Upper lobe of right lung (tissue), 1 donor: ENCODE measurements around the gene PRDM16. TPM values are rescaled to one million over a fixed set of nuclear protein-coding genes. Genes with fewer than 3 reads are reported as not detected.

Source experiments
- ATAC-seq: fragments of 200-7000 bp; cut with Tn5 transposase; one replicate; pipeline ENCODE4 v1.9.1; 2020; ENCODE audit warnings: mild to moderate bottlenecking, moderate library complexity
- DNase-seq: peaks from one replicate; pipeline ENCODE4 v3.0.0-alpha.2; 2020
- H3K27ac ChIP-seq: fragments of 200-600 bp; one replicate; pipeline ENCODE4 v1.8.0; 2022
- H3K27me3 ChIP-seq: fragments of 200-600 bp; one replicate; pipeline ENCODE4 v1.8.0; 2022; ENCODE audit warnings: mild to moderate bottlenecking
- H3K36me3 ChIP-seq: fragments of 200-600 bp; one replicate; pipeline ENCODE4 v1.8.0; 2022
- H3K4me1 ChIP-seq: fragments of 200-600 bp; one replicate; pipeline ENCODE4 v1.8.0; 2022
- H3K4me3 ChIP-seq: fragments of 200-600 bp; one replicate; pipeline ENCODE4 v1.8.0; 2022; ENCODE audit warnings: mild to moderate bottlenecking
- H3K9me3 ChIP-seq: fragments of 200-600 bp; one replicate; pipeline ENCODE4 v1.8.0; 2022
- intact Hi-C: fragments of 100-400 bp; cut with DNase I; formaldehyde crosslinking; loops from one replicate; pipeline ENCODE4 v1.11.0; 2022
- total RNA-seq: library from RNA; stranded (reverse); fragmentation: NEBNext Ultra II Directional; extraction: Animal tissue kit (Norgen Biotek cat#: 25700); gene quantifications from one replicate; pipeline ENCODE4 v1.2.1, GENCODE V29; 2021
- TF ChIP-seq, protein P1 (sequence below): fragments of 200-600 bp; IDR thresholded peaks from one replicate; pipeline ENCODE4 v1.8.0; 2022; ENCODE audit warnings: antibody characterized with exemption
- donor health status: DM: no; HTN: yes; CAD: no; lungs with severe emphysema.

Gene PRDM16
- total RNA-seq, 1 donor from 2014 or later, result 21.0 TPM

DNA sequence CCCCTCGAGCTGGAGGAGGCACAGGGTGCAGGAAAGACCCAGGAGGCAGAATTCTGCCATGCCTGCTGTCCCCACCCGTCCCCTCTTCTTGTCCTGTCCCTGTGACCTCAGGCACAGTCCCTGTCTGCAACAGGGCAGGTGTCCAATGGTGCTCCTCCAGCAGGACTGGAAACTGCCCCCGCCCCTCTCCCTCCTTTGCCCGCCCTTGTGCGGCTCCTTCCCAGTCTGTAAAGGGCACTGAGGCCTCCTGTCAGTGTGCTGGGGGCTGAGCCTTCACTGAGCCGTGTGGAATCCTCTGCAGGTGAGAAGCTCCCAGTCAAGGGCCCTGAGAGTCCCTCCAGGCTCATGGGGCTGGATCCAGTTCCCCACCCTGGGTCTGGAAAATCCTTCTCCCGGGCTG, 28.9 kb downstream of the PRDM16 start:
- Histone ChIP-seq H3K36me3 (no peaks in the 10 kb centered on the region), H3K9me3 (no peaks in the 10 kb centered on the region), H3K27me3 (peaks cover 7% of the 10 kb centered on the region), H3K4me1 (no peaks in the 10 kb centered on the region), H3K27ac (no peak overlapping the region), H3K4me3 (no peak overlapping the region)
- intact Hi-C loops, result no loop called here
- DNase-seq, result no peak
- TF ChIP-seq, protein P1, sequence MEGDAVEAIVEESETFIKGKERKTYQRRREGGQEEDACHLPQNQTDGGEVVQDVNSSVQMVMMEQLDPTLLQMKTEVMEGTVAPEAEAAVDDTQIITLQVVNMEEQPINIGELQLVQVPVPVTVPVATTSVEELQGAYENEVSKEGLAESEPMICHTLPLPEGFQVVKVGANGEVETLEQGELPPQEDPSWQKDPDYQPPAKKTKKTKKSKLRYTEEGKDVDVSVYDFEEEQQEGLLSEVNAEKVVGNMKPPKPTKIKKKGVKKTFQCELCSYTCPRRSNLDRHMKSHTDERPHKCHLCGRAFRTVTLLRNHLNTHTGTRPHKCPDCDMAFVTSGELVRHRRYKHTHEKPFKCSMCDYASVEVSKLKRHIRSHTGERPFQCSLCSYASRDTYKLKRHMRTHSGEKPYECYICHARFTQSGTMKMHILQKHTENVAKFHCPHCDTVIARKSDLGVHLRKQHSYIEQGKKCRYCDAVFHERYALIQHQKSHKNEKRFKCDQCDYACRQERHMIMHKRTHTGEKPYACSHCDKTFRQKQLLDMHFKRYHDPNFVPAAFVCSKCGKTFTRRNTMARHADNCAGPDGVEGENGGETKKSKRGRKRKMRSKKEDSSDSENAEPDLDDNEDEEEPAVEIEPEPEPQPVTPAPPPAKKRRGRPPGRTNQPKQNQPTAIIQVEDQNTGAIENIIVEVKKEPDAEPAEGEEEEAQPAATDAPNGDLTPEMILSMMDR, result no peak
- ATAC-seq, result no peak

DNA sequence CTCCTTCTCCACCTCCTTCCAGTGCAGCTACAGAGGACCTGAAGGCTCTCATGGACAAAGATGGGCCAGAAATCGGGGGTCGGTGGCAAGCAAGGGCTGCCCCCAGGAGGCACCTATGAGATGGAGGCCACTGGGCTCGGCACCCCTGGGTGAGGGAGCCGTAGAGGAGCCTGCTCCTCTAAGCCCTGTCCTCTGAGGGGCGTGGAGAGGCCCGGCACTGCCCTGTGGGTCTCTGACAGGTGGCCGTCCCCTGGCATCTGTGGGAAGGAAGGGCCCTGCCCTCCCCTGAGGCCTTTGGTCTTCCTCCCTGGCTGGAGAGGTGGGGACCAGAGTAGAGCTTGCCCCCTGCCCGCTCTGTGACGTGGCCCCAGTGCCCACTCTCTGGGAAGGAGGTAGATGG, 30.9 kb downstream of the PRDM16 start:
- intact Hi-C loops, result no loop called here
- Histone ChIP-seq H3K36me3 (no peaks in the 10 kb centered on the region), H3K27me3 (peaks cover 7% of the 10 kb centered on the region), H3K4me3 (no peak overlapping the region), H3K27ac (no peak overlapping the region), H3K4me1 (no peaks in the 10 kb centered on the region), H3K9me3 (no peaks in the 10 kb centered on the region)
- ATAC-seq (no peak), DNase-seq (no peak)
- TF ChIP-seq, protein P1, result no peak

DNA sequence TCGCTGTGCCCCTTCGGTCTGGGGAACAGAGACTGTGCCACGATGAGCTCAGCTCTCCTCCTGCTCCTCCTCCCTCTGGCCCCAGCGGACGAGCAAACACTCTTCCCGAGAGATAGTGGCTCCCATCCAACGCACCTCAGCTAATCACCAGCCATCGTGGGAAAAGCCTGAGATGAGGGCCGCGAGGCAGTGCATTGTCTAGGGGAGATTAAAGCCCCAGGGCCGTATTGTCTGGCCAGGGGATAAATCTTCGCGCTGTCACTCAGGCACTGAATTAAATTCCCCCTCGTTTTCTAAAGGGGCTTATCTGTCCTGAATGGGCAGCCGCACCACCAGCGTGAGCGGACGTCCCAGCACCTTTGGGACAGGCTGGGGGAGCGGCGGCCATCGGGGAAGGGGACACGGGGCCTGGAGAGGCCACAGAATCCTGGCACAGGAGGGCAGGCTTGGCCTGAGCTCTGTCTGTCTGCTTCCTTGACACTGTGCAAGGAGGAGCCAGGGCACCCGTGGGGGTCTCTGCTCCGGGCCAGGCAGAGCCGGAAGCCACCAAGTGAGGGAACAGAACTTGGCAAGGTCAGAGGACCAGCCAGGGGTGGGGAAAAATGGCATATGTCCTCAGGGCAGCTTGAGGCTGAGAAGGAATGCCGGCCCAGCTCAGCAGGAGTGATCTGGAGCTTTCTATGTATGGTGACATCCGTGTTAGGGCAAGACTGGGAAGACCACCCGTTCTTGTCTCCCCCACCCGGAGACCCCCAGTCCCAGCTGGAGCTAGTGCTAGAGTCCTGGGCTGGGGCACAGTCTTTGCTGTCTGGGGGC, 32.3 kb downstream of the PRDM16 start:
- Histone ChIP-seq H3K27ac (no peak overlapping the region), H3K36me3 (no peaks in the 10 kb centered on the region), H3K27me3 (peaks cover 7% of the 10 kb centered on the region), H3K4me3 (no peak overlapping the region), H3K4me1 (peaks cover 5% of the 10 kb centered on the region), H3K9me3 (no peaks in the 10 kb centered on the region)
- TF ChIP-seq, protein P1, result no peak
- intact Hi-C loops, result no loop called here
- DNase-seq, result no peak
- no peak for ATAC-seq

DNA sequence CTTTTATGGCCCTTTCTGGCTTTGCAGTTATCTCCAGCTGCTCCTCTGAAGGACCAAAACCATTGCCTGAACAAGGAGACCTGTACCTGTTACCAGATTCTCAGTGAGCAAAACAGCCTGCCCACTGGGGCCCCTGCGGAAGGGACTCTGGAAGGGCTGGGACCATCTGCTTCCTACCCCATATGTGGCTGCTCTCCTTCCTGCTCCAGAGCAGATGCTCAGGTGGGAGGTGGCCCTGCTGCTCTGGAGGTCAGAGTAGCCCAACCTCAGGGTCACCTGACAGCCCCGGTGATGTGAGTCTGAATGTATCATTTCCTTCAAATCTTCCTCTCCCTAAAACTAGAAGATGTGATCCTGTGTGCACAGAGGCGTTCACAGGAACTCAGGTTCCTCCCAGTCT, 33.6 kb downstream of the PRDM16 start:
- TF ChIP-seq, protein P1, result no peak
- Histone ChIP-seq H3K9me3 (no peaks in the 10 kb centered on the region), H3K27ac (no peak overlapping the region), H3K36me3 (no peaks in the 10 kb centered on the region), H3K4me1 (peaks cover 5% of the 10 kb centered on the region), H3K27me3 (peaks cover under 1% of the 10 kb centered on the region), H3K4me3 (no peak overlapping the region)
- ATAC-seq, result no peak
- no peak for DNase-seq
- intact Hi-C loops, result no loop called here

DNA sequence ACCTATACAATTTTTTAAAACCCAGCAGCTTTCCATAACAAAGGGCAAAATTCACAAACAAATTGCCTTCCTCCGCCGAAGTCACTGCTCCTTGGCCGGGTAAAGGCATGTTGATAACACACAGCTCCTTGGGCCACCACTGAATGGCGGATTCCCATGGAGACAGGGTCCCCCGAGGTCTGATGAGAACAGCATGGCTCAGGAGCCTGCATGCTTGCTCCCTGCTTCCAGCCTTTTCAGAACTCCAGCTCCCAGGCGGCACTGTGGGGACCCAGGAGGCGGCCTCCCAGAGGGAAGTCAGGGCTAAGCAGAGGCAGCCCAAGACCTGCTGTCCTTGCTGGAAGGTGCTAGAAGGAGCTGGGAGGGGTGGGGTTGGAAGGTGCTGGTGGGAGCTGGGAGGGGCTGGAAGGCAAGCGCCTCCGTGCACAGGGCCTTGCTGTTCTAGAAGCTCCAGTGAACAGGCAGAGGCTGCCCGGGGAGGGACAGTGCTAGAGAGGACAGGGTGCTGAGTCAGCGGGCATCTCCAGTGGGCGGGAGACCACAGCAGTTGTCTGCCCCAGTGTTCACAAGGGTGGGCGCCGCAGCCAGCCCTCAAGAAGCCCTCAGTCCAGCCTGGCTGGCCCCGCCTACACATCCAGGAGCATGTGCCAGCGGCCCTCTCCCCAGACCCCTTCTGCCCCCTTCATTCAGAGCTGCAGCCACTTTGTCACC, 35.1 kb downstream of the PRDM16 start:
- intact Hi-C loops, result no loop called here
- Histone ChIP-seq H3K27ac (no peak overlapping the region), H3K36me3 (no peaks in the 10 kb centered on the region)

More for the DNA sequence above, 35.1 kb downstream of the PRDM16 start:
- TF ChIP-seq, protein P1, result no peak
- no peaks in the 10 kb centered on the region for H3K9me3 ChIP-seq
- DNase-seq (no peak), ATAC-seq (no peak)
- H3K4me1 ChIP-seq, result peaks cover 5% of the 10 kb centered on the region
- H3K27me3 ChIP-seq, result no peaks in the 10 kb centered on the region
- H3K4me3 ChIP-seq, result no peak overlapping the region
